DND-41 (cell line): ENCODE data around the gene CKAP4.

ENCODE experiments used
- ATAC-seq: fragments of 200-7000 bp; cut with Tn5 transposase; 3 replicates; pipeline ENCODE4 v1.9.1; 2021; ENCODE audit warnings: low read depth; ENCODE audit not compliant: insufficient read depth
- DNase-seq: peaks from one replicate; pipeline ENCODE4 v3.0.0-alpha.2; 2020
- H2AFZ ChIP-seq: 2 replicates; pipeline ENCODE4 v1.6.0; 2012; ENCODE audit warnings: low read depth, low read length
- H3K27ac ChIP-seq: 2 replicates; pipeline ENCODE4 v1.5.1; 2012; ENCODE audit warnings: low read length, inconsistent platforms
- H3K27me3 ChIP-seq: fragments of 200-600 bp; sonication (generic); 2 replicates; pipeline ENCODE4 v1.6.0; 2012; ENCODE audit warnings: low read length, mild to moderate bottlenecking, inconsistent platforms; ENCODE audit not compliant: insufficient read depth, poor library complexity
- H3K36me3 ChIP-seq: 2 replicates; pipeline ENCODE4 v1.5.1; 2012; ENCODE audit warnings: low read length, inconsistent platforms; ENCODE audit not compliant: insufficient read depth
- H3K4me1 ChIP-seq: 2 replicates; pipeline ENCODE4 v1.5.1; 2012; ENCODE audit warnings: mild to moderate bottlenecking, low read length; ENCODE audit not compliant: insufficient read depth
- H3K4me2 ChIP-seq: 2 replicates; pipeline ENCODE4 v1.6.0; 2012; ENCODE audit warnings: mild to moderate bottlenecking, moderate library complexity, low read length, inconsistent platforms; ENCODE audit not compliant: insufficient read depth
- H3K4me3 ChIP-seq, 2 experiments: fragments of 200-600 bp in 1 of 2; shearing (Covaris generic) in 1 of 2; 2 replicates each; pipeline ENCODE4 v1.5.1; 2012 to 2016; ENCODE audit warnings: inconsistent platforms in 2 of 2, low read length in 2 of 2, mild to moderate bottlenecking in 2 of 2, low read depth in 1 of 2, moderate library complexity in 1 of 2
- H3K79me2 ChIP-seq: 2 replicates; pipeline ENCODE4 v1.6.0; 2012; ENCODE audit warnings: low read length, inconsistent platforms; ENCODE audit not compliant: insufficient read depth
- H3K9ac ChIP-seq: 2 replicates; pipeline ENCODE4 v1.6.0; 2012; ENCODE audit warnings: low read depth, mild to moderate bottlenecking, inconsistent platforms, low read length, moderate library complexity
- H3K9me3 ChIP-seq: 2 replicates; pipeline ENCODE4 v1.5.1; 2012; ENCODE audit warnings: low read length, moderate library complexity, mild to moderate bottlenecking, inconsistent platforms; ENCODE audit not compliant: insufficient read depth, severe bottlenecking
- H4K20me1 ChIP-seq: 2 replicates; pipeline ENCODE4 v1.6.0; 2012; ENCODE audit warnings: low read length; ENCODE audit not compliant: insufficient read depth
- EZH2 ChIP-seq: IDR thresholded peaks from 3 replicates; pipeline ENCODE4 v1.6.1; 2012; ENCODE audit warnings: borderline replicate concordance, low read depth, mild to moderate bottlenecking, moderate library complexity, low read length, inconsistent platforms; ENCODE audit not compliant: severe bottlenecking
- TF ChIP-seq, protein P1 (sequence below): IDR thresholded peaks from 2 replicates; pipeline ENCODE4 v1.5.1; 2012; ENCODE audit warnings: borderline replicate concordance, low read length, moderate library complexity, mild to moderate bottlenecking; ENCODE audit not compliant: poor library complexity, severe bottlenecking; ENCODE audit errors: extremely low read depth

CKAP4 gene

GRCh38 chr12:106205208-106206069 is 42.4 kb downstream of the CKAP4 start:
- Histone ChIP-seq H4K20me1 (no peaks in the 10 kb centered on the region), H3K4me2 (no peak overlapping the region), H3K79me2 (no peaks in the 10 kb centered on the region), H3K27me3 (no peaks in the 10 kb centered on the region), H3K36me3 (no peaks in the 10 kb centered on the region), H3K9ac (no peak overlapping the region), H3K27ac (no peak overlapping the region), H3K4me3 (no peak overlapping the region), H3K9me3 (no peaks in the 10 kb centered on the region), H2AFZ (no peak overlapping the region), H3K4me1 (no peaks in the 10 kb centered on the region)
- TF ChIP-seq, protein P1, sequence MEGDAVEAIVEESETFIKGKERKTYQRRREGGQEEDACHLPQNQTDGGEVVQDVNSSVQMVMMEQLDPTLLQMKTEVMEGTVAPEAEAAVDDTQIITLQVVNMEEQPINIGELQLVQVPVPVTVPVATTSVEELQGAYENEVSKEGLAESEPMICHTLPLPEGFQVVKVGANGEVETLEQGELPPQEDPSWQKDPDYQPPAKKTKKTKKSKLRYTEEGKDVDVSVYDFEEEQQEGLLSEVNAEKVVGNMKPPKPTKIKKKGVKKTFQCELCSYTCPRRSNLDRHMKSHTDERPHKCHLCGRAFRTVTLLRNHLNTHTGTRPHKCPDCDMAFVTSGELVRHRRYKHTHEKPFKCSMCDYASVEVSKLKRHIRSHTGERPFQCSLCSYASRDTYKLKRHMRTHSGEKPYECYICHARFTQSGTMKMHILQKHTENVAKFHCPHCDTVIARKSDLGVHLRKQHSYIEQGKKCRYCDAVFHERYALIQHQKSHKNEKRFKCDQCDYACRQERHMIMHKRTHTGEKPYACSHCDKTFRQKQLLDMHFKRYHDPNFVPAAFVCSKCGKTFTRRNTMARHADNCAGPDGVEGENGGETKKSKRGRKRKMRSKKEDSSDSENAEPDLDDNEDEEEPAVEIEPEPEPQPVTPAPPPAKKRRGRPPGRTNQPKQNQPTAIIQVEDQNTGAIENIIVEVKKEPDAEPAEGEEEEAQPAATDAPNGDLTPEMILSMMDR: no peak
- no peak for TF ChIP-seq EZH2
- DNase-seq: no peak
- ATAC-seq: no peak

GRCh38 chr12:106204312-106204711 is 43.5 kb downstream of the CKAP4 start:
- no peak overlapping the region for H3K27ac ChIP-seq
- no peaks in the 10 kb centered on the region for H3K27me3 ChIP-seq
- ATAC-seq (no peak), DNase-seq (no peak)
- H3K36me3 ChIP-seq: no peaks in the 10 kb centered on the region
- no peak overlapping the region for H3K4me2 ChIP-seq
- H3K4me3 ChIP-seq: no peak overlapping the region
- H3K9ac ChIP-seq: no peak overlapping the region
- H2AFZ ChIP-seq: no peak overlapping the region
- no peaks in the 10 kb centered on the region for H3K4me1 ChIP-seq
- H3K79me2 ChIP-seq: no peaks in the 10 kb centered on the region
- no peak for TF ChIP-seq EZH2
- TF ChIP-seq, protein P1: no peak
- no peaks in the 10 kb centered on the region for H3K9me3 ChIP-seq
- H4K20me1 ChIP-seq: no peaks in the 10 kb centered on the region

DNA sequence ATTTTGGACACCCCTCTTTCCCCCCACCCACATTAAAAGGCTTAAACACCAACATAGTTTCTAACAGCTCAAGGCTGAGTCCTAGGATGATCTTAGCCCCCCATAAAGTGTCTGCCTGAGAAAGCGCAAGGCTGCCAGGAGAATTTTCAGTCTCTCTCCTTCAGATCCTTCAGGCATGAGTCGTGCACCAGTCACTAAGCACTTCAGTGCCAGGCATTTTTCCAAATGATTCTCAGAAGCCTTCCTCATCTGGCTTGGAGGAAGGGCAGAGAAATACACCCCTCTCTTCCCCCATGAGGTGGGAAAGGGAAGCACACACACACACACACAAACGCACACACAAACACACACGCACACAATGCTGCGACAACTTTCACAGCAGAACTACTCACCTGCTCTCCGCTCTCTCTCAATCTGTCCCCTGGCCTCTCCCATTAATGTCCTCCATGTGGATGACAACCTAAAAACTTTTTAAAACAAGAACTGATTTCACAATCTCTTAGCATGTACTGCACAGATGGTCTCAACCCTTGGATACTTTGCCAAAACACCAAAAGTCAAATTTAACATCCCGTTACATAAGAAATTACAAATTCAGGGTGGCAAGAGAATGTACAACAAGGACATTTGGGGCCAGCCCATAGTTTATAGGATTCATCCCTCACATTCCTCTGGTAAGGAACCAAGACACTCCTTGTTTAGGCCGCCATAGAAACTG is 49.8 kb downstream of the CKAP4 start:
- H3K9me3 ChIP-seq: no peaks in the 10 kb centered on the region
- H3K4me3 ChIP-seq: no peak overlapping the region
- H4K20me1 ChIP-seq: no peaks in the 10 kb centered on the region
- peaks cover 9% of the 10 kb centered on the region for H3K27me3 ChIP-seq
- H3K36me3 ChIP-seq: no peaks in the 10 kb centered on the region
- DNase-seq: no peak
- no peak overlapping the region for H3K4me2 ChIP-seq
- H2AFZ ChIP-seq: no peak overlapping the region
- ATAC-seq: no peak
- H3K79me2 ChIP-seq: no peaks in the 10 kb centered on the region
- no peak overlapping the region for H3K27ac ChIP-seq
- H3K9ac ChIP-seq: no peak overlapping the region
- TF ChIP-seq, protein P1: no peak
- TF ChIP-seq EZH2: no peak
- no peaks in the 10 kb centered on the region for H3K4me1 ChIP-seq
